Spleen (tissue), 11 donors: Measurements from ENCODE around the gene C1QTNF1. TPM values are rescaled to one million over a fixed set of nuclear protein-coding genes. Genes with fewer than 3 reads are reported as not detected.

Experiments
- DNase-seq: peaks from one replicate; pipeline ENCODE4 v3.0.0-alpha.2; 2020
- H3K27ac ChIP-seq, 8 donors: fragments of 200-600 bp; sonication (generic) in 7 of 8; 1 replicate in 4 of 8; 2 replicates in 4 of 8; pipeline versions ENCODE4 v1.5.0 to v1.8.0; 2016 to 2021; ENCODE audit warnings: inconsistent platforms in 4 of 8, mild to moderate bottlenecking in 4 of 8, moderate library complexity in 1 of 8
- H3K27me3 ChIP-seq, 7 donors: fragments of 200-600 bp; sonication (generic) in 6 of 7; replicated peaks in 1 of 7; 1 replicate in 4 of 7; 2 replicates in 3 of 7; pipeline versions ENCODE4 v1.5.0 to v1.8.0; 2016 to 2021; ENCODE audit warnings: inconsistent platforms in 3 of 7, mild to moderate bottlenecking in 1 of 7
- H3K36me3 ChIP-seq, 6 donors: fragments of 200-600 bp; sonication (generic) in 5 of 6; 1 replicate in 4 of 6; 2 replicates in 2 of 6; pipeline versions ENCODE4 v1.5.0 to v1.8.0; 2016 to 2021; ENCODE audit warnings: inconsistent platforms in 2 of 6
- H3K4me1 ChIP-seq, 6 donors: fragments of 200-600 bp; sonication (generic) in 5 of 6; 1 replicate in 3 of 6; 2 replicates in 3 of 6; pipeline versions ENCODE4 v1.5.0 to v1.8.0; 2016 to 2021; ENCODE audit warnings: inconsistent platforms in 3 of 6
- H3K4me3 ChIP-seq, 8 donors: fragments of 200-600 bp; sonication (generic) in 7 of 8; 1 replicate in 4 of 8; 2 replicates in 4 of 8; pipeline versions ENCODE4 v1.5.0 to v1.8.0; 2016 to 2021; ENCODE audit warnings: inconsistent platforms in 4 of 8, mild to moderate bottlenecking in 4 of 8, moderate library complexity in 2 of 8
- H3K9me3 ChIP-seq, 8 donors: fragments of 200-600 bp; sonication (generic) in 7 of 8; 1 replicate in 4 of 8; 2 replicates in 4 of 8; pipeline versions ENCODE4 v1.5.0 to v1.8.0; 2016 to 2021; ENCODE audit warnings: inconsistent platforms in 4 of 8
- CTCF ChIP-seq, 11 experiments: fragments of 200-600 bp in 7 of 11; fragments of 450-650 bp in 4 of 11; sonication (generic) in 4 of 11; IDR thresholded peaks in 8 of 11; conservative IDR thresholded peaks in 3 of 11; 1 replicate in 7 of 11; 2 replicates in 4 of 11; pipeline versions ENCODE4 v1.4.0 to v1.8.0; 2016 to 2021; ENCODE audit warnings: antibody characterized with exemption in 11 of 11, inconsistent platforms in 4 of 11, mild to moderate bottlenecking in 1 of 11
- POLR2A ChIP-seq, 3 donors: fragments of 450-650 bp; IDR thresholded peaks; one replicate each; pipeline ENCODE4 v1.5.1; 2017; ENCODE audit warnings: antibody characterized with exemption in 3 of 3, mild to moderate bottlenecking in 1 of 3
- POLR2AphosphoS5 ChIP-seq, 3 donors: sonication (generic); formaldehyde crosslinking; IDR thresholded peaks; one replicate each; pipeline ENCODE4 v1.5.1; 2017; ENCODE audit warnings: antibody characterized with exemption in 3 of 3
- WGBS, 5 donors: extraction: QIAGEN DNeasy Blood & Tissue Kit in 3 of 5; methylation state at CpG; one replicate each; pipeline versions ENCODE4 v1.1.5 to v1.1.7; 2013 to 2018; 5-methylcytosine and 5-hydroxymethylcytosine counted together
- intact Hi-C: fragments of 100-400 bp; cut with DNase I; formaldehyde crosslinking; loops from one replicate; pipeline ENCODE4 v1.15.0; 2023; ENCODE audit warnings: low total_unique reads
- polyA plus RNA-seq, 3 donors: library from polyadenylated mRNA; stranded (reverse); fragments of 200-250 nt; gene quantifications; one replicate each; pipeline ENCODE4 v1.2.1, GENCODE V29; 2013
- total RNA-seq, 7 donors: library from RNA; depleted of rRNA in 3 of 7; stranded (reverse); fragments of >200 nt in 3 of 7; fragmentation: NEBNext Ultra II Directional in 4 of 7; extraction: Animal tissue kit (Norgen Biotek cat#: 25700) in 4 of 7; gene quantifications; one replicate each; pipeline versions ENCODE4 v1.1.0 to v1.2.1, GENCODE V29; 2016 to 2021
- donor health status: healthy with polysubstance abuse.
- donor health status: DM: no; HTN: no; CAD: no; lungs with moderate emphysema.
- donor health status: DM: no; HTN: no; CAD: no.
- donor health status: Bipolar disorder and iron deficiency.
- donor health status: healthy.
- donor health status: DM: no; HTN: no; CAD: no.
- donor health status: DM: yes; HTN: yes; CAD: no.

C1QTNF1 gene
- total and polyA plus RNA-seq, 10 donors, result 14.7 to 101 (median 44.4) TPM

- Histone ChIP-seq H3K27ac (peak overlapping the region in 6 of 8 donors; percentile 23 to 71 (median 42)), H3K4me3 (no peak overlapping the region), H3K27me3 (peaks cover 0 to 24% (median 0%) of the 10 kb centered on the region in 7 donors), H3K36me3 (peaks cover 0 to 9% (median 0%) of the 10 kb centered on the region in 6 donors), H3K9me3 (peaks cover 0 to 20% (median 13%) of the 10 kb centered on the region in 8 donors), H3K4me1 (peaks cover 4 to 60% (median 20%) of the 10 kb centered on the region in 6 donors)
- peak; percentile 31 for DNase-seq
- 69 to 83% (median 77%) methylated on average over 6 of the region's 6 CpGs for WGBS, 5 donors
- intact Hi-C loops, result no loop called here
- TF ChIP-seq POLR2AphosphoS5 (IDR thresholded peaks at IDR 0.05), result no peak
- TF ChIP-seq POLR2A (IDR thresholded peaks at IDR 0.05), result no peak
- TF ChIP-seq CTCF (IDR thresholded peaks at IDR 0.05 in 8 of 11, conservative IDR thresholded peaks at IDR 0.05 in 3 of 11), result no peak
Measured at GRCh38 chr17:79050551-79050950, 26.6 kb downstream of the C1QTNF1 start.

GRCh38 chr17:79051306-79051705, 27.3 kb downstream of the C1QTNF1 start:
- Histone ChIP-seq H3K9me3 (peaks cover 0 to 20% (median 13%) of the 10 kb centered on the region in 8 donors), H3K36me3 (peaks cover 0 to 9% (median 0%) of the 10 kb centered on the region in 6 donors), H3K4me1 (peaks cover 0 to 52% (median 13%) of the 10 kb centered on the region in 6 donors), H3K27ac (peak overlapping the region in 6 of 8 donors; percentile 23 to 71 (median 42)), H3K4me3 (no peak overlapping the region), H3K27me3 (peaks cover 0 to 18% (median 0%) of the 10 kb centered on the region in 7 donors)
- TF ChIP-seq CTCF (IDR thresholded peaks at IDR 0.05 in 8 of 11, conservative IDR thresholded peaks at IDR 0.05 in 3 of 11) (no peak), POLR2AphosphoS5 (IDR thresholded peaks at IDR 0.05) (no peak), POLR2A (IDR thresholded peaks at IDR 0.05) (no peak)
- peak; percentile 25 for DNase-seq
- intact Hi-C loops, result no loop called here
- 71 to 78% (median 77%) methylated on average over 5 to 6 of the region's 6 CpGs for WGBS, 5 donors

GRCh38 chr17:79052131-79052530, 28.2 kb downstream of the C1QTNF1 start:
- intact Hi-C loops, result no loop called here
- DNase-seq, result no peak
- H3K4me1 ChIP-seq, result peaks cover 0 to 44% (median 9%) of the 10 kb centered on the region in 6 donors
- H3K27me3 ChIP-seq, result peaks cover 0 to 15% (median 0%) of the 10 kb centered on the region in 7 donors
- peaks cover 0 to 9% (median 0%) of the 10 kb centered on the region in 6 donors for H3K36me3 ChIP-seq
- peaks cover 0 to 20% (median 13%) of the 10 kb centered on the region in 8 donors for H3K9me3 ChIP-seq
- H3K4me3 ChIP-seq, result no peak overlapping the region
- TF ChIP-seq POLR2AphosphoS5 (IDR thresholded peaks at IDR 0.05) (no peak), POLR2A (IDR thresholded peaks at IDR 0.05) (no peak), CTCF (IDR thresholded peaks at IDR 0.05 in 8 of 11, conservative IDR thresholded peaks at IDR 0.05 in 3 of 11) (no peak)
- peak overlapping the region in 7 of 8 donors; percentile 20 to 71 (median 60) for H3K27ac ChIP-seq
- 54 to 92% (median 65%) methylated on average over 1 of the region's 1 CpG for WGBS, 5 donors

GRCh38 chr17:79053251-79053925, 29.4 kb downstream of the C1QTNF1 start:
- H3K27me3 ChIP-seq, result peaks cover 0 to 15% (median 0%) of the 10 kb centered on the region in 7 donors
- intact Hi-C loops, result no loop called here
- peak; percentile 70 for DNase-seq
- no peak for TF ChIP-seq CTCF (IDR thresholded peaks at IDR 0.05 in 8 of 11, conservative IDR thresholded peaks at IDR 0.05 in 3 of 11)
- peak in 1 of 3 donors; percentile 77 for TF ChIP-seq POLR2AphosphoS5 (IDR thresholded peaks at IDR 0.05)
- TF ChIP-seq POLR2A (IDR thresholded peaks at IDR 0.05), result no peak
- H3K36me3 ChIP-seq, result no peaks in the 10 kb centered on the region
- H3K9me3 ChIP-seq, result peaks cover 0 to 20% (median 13%) of the 10 kb centered on the region in 8 donors
- no peak overlapping the region for H3K4me3 ChIP-seq
- H3K4me1 ChIP-seq, result peaks cover 0 to 40% (median 5%) of the 10 kb centered on the region in 6 donors
- peak overlapping the region in 7 of 8 donors; percentile 6 to 54 (median 48) for H3K27ac ChIP-seq
- 71 to 82% (median 77%) methylated on average over 2 of the region's 2 CpGs for WGBS, 5 donors
